ENCODE measurements around the gene ANKFY1. TPM values are rescaled to one million over a fixed set of nuclear protein-coding genes. Genes with fewer than 3 reads are reported as not detected.

The ANKFY1 gene
- total and polyA plus RNA-seq, 2 donors (not counting 3 experiments of a cell fraction or from before 2014, with no cell fraction given) = 30.6 to 51.1 TPM

- BruUV-seq (replicated peaks) = no TSS peak
- Histone ChIP-seq H4K20me1 (replicated peaks; ENCODE audit: control insufficient read depth, extremely low read depth, insufficient read depth, low read length) (no peaks in the 10 kb centered on the region), H3K4me2 (ENCODE audit: insufficient read depth, low read length) (no peak overlapping the region), H3K27ac (ENCODE audit: insufficient read depth, low read depth, low read length) (no peak overlapping the region), H3K36me3 (ENCODE audit: control insufficient read depth in 2 of 2, extremely low read depth in 1 of 2, insufficient read depth in 2 of 2, low read length in 2 of 2) (peaks cover 11 to 54% of the 10 kb centered on the region in 2 experiments), H3K27me3 (ENCODE audit: control insufficient read depth in 2 of 2, insufficient read depth in 2 of 2, low read length in 2 of 2) (no peaks in the 10 kb centered on the region), H3K4me3 (replicated peaks in 1 of 3; ENCODE audit: insufficient read depth in 1 of 3, low read depth in 1 of 3, low read length in 3 of 3) (no peak overlapping the region), H3K4me1 (ENCODE audit: control insufficient read depth, extremely low read depth, insufficient read depth, low read length) (no peaks in the 10 kb centered on the region), H2AFZ (ENCODE audit: low read depth, low read length) (no peak overlapping the region), H3K9ac (replicated peaks; ENCODE audit: extremely low read depth, insufficient read depth, low read length) (no peak overlapping the region), H3K79me2 (ENCODE audit: control insufficient read depth, insufficient read depth, low read length) (no peaks in the 10 kb centered on the region), H3K9me3 (replicated peaks; ENCODE audit: control insufficient read depth, insufficient read depth, low read length) (no peaks in the 10 kb centered on the region), H3K9me1 (replicated peaks; ENCODE audit: control insufficient read depth, extremely low read depth, insufficient read depth, low read length) (no peaks in the 10 kb centered on the region)
- no peak for DNase-seq (ENCODE audit: low read depth, low spot score)
- ChIA-PET POLR2A (no interaction called here), CTCF (interaction anchor here (1.1 kb wide), 1 partner anchor 236 kb away, joined by 4 read pairs; no protein-coding TSS in a partner anchor)
- intact Hi-C loops (cut with micrococcal nuclease) (no loop called here), dilution Hi-C loops (cut with MboI; ENCODE audit: extremely low pct_ligation_motif_present, low sequenced_read_pairs) (no loop called here)
- TF ChIP-seq FOS (IDR thresholded peaks at IDR 0.05; ENCODE audit: borderline replicate concordance, insufficient read depth, low read length) = no peak
- no peak for TF ChIP-seq POLR2AphosphoS5 (IDR thresholded peaks at IDR 0.05; ENCODE audit: insufficient read depth, low read depth, low read length)
- TF ChIP-seq JUN (IDR thresholded peaks at IDR 0.05; ENCODE audit: borderline replicate concordance, insufficient read depth, insufficient read length, low read depth) = no peak
- TF ChIP-seq MYC (IDR thresholded peaks at IDR 0.05; ENCODE audit: low read depth, low read length) = no peak
- no peak for TF ChIP-seq CTCF (IDR thresholded peaks at IDR 0.05; ENCODE audit: extremely low read depth in 1 of 2, insufficient read depth in 1 of 2, low read depth in 1 of 2, low read length in 2 of 2)
- TF ChIP-seq, protein P1, sequence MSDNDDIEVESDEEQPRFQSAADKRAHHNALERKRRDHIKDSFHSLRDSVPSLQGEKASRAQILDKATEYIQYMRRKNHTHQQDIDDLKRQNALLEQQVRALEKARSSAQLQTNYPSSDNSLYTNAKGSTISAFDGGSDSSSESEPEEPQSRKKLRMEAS (IDR thresholded peaks at IDR 0.05; ENCODE audit: insufficient read depth, insufficient read length) = no peak
- TF ChIP-seq GATA2 (IDR thresholded peaks at IDR 0.05; ENCODE audit: insufficient read depth, insufficient read length, low read depth, low read length) = no peak
- no peak for TF ChIP-seq EZH2 (IDR thresholded peaks at IDR 0.05; ENCODE audit: borderline replicate concordance, low read depth, low read length, severe bottlenecking)
- TF ChIP-seq POLR2A (IDR thresholded peaks at IDR 0.05; ENCODE audit: low read depth, low read length) = no peak
- no peak for FAIRE-seq
Observed at GRCh38 chr17:4176808-4177472, 86.8 kb downstream of the ANKFY1 start.

Data from endothelial cell of umbilical vein (primary cell).